Panc1 (cell line): ENCODE results near the gene C16orf89.

Experiments used
- POLR2AphosphoS5 ChIP-seq: IDR thresholded peaks from 2 replicates; pipeline ENCODE4 v1.6.1; 2012; ENCODE audit warnings: mild to moderate bottlenecking, low read depth, low read length, moderate library complexity
- TCF7L2 ChIP-seq: IDR thresholded peaks from 2 replicates; pipeline ENCODE4 v1.6.1; 2011; ENCODE audit warnings: mild to moderate bottlenecking, low read depth, low read length, inconsistent platforms
- TF ChIP-seq, protein P1 (sequence below): fragments of 450-650 bp; IDR thresholded peaks from 2 replicates; pipeline ENCODE4 v1.5.1; 2017; ENCODE audit warnings: mild to moderate bottlenecking
- TF ChIP-seq, protein P2 (sequence below), 2 experiments: IDR thresholded peaks; 2 replicates each; pipeline ENCODE4 v1.6.1; 2011 to 2012; ENCODE audit warnings: low read depth in 2 of 2, control low read depth in 1 of 2, low read length in 1 of 2, mild to moderate bottlenecking in 1 of 2, moderate library complexity in 1 of 2; ENCODE audit not compliant: insufficient read depth in 1 of 2

DNA sequence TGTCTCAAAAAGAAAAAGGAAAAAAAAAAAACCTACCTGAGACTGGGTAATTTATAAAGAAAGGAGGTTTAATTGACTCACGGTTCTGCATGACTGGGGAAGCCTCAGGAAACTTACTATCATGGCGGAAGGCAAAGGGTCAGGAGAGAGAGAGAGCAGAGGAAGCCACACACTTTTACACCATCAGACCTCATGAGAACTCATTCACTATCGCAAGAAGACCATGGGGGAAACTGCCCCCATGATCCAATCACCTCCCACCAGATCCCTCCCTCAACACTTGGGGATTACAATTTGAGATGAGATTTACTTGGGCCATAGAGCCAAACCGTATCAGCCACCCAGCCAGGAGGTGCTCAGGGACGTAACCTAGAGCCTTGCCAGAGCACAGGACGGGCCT, 52.9 kb downstream of the C16orf89 start:
- TF ChIP-seq, protein P1, sequence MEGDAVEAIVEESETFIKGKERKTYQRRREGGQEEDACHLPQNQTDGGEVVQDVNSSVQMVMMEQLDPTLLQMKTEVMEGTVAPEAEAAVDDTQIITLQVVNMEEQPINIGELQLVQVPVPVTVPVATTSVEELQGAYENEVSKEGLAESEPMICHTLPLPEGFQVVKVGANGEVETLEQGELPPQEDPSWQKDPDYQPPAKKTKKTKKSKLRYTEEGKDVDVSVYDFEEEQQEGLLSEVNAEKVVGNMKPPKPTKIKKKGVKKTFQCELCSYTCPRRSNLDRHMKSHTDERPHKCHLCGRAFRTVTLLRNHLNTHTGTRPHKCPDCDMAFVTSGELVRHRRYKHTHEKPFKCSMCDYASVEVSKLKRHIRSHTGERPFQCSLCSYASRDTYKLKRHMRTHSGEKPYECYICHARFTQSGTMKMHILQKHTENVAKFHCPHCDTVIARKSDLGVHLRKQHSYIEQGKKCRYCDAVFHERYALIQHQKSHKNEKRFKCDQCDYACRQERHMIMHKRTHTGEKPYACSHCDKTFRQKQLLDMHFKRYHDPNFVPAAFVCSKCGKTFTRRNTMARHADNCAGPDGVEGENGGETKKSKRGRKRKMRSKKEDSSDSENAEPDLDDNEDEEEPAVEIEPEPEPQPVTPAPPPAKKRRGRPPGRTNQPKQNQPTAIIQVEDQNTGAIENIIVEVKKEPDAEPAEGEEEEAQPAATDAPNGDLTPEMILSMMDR = no peak
- TF ChIP-seq, protein P2, sequence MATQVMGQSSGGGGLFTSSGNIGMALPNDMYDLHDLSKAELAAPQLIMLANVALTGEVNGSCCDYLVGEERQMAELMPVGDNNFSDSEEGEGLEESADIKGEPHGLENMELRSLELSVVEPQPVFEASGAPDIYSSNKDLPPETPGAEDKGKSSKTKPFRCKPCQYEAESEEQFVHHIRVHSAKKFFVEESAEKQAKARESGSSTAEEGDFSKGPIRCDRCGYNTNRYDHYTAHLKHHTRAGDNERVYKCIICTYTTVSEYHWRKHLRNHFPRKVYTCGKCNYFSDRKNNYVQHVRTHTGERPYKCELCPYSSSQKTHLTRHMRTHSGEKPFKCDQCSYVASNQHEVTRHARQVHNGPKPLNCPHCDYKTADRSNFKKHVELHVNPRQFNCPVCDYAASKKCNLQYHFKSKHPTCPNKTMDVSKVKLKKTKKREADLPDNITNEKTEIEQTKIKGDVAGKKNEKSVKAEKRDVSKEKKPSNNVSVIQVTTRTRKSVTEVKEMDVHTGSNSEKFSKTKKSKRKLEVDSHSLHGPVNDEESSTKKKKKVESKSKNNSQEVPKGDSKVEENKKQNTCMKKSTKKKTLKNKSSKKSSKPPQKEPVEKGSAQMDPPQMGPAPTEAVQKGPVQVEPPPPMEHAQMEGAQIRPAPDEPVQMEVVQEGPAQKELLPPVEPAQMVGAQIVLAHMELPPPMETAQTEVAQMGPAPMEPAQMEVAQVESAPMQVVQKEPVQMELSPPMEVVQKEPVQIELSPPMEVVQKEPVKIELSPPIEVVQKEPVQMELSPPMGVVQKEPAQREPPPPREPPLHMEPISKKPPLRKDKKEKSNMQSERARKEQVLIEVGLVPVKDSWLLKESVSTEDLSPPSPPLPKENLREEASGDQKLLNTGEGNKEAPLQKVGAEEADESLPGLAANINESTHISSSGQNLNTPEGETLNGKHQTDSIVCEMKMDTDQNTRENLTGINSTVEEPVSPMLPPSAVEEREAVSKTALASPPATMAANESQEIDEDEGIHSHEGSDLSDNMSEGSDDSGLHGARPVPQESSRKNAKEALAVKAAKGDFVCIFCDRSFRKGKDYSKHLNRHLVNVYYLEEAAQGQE (IDR thresholded peaks at IDR 0.05; ENCODE audit: insufficient read depth in 1 of 2, low read depth in 2 of 2, low read length in 1 of 2) = no peak
- TF ChIP-seq TCF7L2 (no peak), POLR2AphosphoS5 (no peak)
